Measurements from ENCODE around the gene CHMP6. TPM values are rescaled to one million over a fixed set of nuclear protein-coding genes. Genes with fewer than 3 reads are reported as not detected.

Gene CHMP6
- total RNA-seq, 1 experiment from 2014 or later = 17.4 TPM

DNA sequence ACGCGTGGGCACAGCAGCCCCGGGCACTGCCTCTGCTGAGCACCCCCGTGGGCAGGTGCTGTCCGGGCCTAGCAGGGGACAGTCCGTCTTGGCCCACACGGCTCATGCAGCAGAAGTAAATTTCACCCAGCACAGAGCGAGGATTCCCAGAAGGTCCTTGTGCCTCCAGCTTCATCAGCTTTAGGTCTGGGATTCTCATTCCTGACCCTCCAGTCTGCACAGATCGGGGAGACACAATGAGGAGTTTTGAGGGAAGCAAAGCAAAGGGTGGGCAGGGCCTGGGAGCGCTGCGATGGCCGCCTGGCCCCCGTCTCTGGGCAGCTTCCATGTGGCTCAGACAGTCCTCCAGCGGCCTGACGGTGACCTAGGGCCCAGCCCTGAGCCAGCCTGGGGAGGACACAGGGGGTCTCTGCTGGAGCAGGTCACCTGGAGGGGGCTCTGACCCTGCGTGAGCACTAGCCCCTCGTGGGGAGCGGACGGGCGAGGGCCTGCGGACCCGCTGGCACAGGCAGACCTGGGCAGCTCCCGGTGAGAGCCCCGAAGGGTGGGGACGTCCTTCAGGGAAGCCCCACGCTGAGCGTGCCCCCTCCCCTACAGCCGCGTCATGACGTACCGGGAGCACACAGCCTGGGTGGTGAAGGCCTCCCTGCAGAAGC, 30.7 kb upstream of the CHMP6 start:
- DNase-seq = no peak
- H3K4me1 ChIP-seq (replicated peaks; ENCODE audit: insufficient read depth) = no peaks in the 10 kb centered on the region
- no peak overlapping the region for H2AFZ ChIP-seq
- H3K27ac ChIP-seq = no peak overlapping the region
- no peaks in the 10 kb centered on the region for H4K20me1 ChIP-seq (ENCODE audit: insufficient read depth)
- ChIA-PET POLR2A (ENCODE audit: unreplicated experiment) (no interaction called here), CTCF (no interaction called here)
- no peak overlapping the region for H3K4me2 ChIP-seq
- no peaks in the 10 kb centered on the region for H3K79me2 ChIP-seq (ENCODE audit: low read depth)
- no peak for TF ChIP-seq EZH2 (IDR thresholded peaks at IDR 0.05; ENCODE audit: low read depth)
- TF ChIP-seq, protein P1, sequence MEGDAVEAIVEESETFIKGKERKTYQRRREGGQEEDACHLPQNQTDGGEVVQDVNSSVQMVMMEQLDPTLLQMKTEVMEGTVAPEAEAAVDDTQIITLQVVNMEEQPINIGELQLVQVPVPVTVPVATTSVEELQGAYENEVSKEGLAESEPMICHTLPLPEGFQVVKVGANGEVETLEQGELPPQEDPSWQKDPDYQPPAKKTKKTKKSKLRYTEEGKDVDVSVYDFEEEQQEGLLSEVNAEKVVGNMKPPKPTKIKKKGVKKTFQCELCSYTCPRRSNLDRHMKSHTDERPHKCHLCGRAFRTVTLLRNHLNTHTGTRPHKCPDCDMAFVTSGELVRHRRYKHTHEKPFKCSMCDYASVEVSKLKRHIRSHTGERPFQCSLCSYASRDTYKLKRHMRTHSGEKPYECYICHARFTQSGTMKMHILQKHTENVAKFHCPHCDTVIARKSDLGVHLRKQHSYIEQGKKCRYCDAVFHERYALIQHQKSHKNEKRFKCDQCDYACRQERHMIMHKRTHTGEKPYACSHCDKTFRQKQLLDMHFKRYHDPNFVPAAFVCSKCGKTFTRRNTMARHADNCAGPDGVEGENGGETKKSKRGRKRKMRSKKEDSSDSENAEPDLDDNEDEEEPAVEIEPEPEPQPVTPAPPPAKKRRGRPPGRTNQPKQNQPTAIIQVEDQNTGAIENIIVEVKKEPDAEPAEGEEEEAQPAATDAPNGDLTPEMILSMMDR (conservative IDR thresholded peaks at IDR 0.05) = no peak
- H3K36me3 ChIP-seq (ENCODE audit: low read depth) = no peaks in the 10 kb centered on the region
- no TSS peak for BruUV-seq (replicated peaks)
- H3F3A ChIP-seq (ENCODE audit: insufficient read depth, low read depth) = no peaks in the 10 kb centered on the region
- no peaks in the 10 kb centered on the region for H3K27me3 ChIP-seq (ENCODE audit: insufficient read depth, low read depth)
- no peak overlapping the region for H3K4me3 ChIP-seq
- H3K9me3 ChIP-seq (ENCODE audit: insufficient read depth, low read depth) = no peaks in the 10 kb centered on the region
- intact Hi-C loops (cut with micrococcal nuclease; ENCODE audit: unreplicated experiment) = no loop called here
- H3K9me2 ChIP-seq (ENCODE audit: insufficient read depth) = no peaks in the 10 kb centered on the region

DNA sequence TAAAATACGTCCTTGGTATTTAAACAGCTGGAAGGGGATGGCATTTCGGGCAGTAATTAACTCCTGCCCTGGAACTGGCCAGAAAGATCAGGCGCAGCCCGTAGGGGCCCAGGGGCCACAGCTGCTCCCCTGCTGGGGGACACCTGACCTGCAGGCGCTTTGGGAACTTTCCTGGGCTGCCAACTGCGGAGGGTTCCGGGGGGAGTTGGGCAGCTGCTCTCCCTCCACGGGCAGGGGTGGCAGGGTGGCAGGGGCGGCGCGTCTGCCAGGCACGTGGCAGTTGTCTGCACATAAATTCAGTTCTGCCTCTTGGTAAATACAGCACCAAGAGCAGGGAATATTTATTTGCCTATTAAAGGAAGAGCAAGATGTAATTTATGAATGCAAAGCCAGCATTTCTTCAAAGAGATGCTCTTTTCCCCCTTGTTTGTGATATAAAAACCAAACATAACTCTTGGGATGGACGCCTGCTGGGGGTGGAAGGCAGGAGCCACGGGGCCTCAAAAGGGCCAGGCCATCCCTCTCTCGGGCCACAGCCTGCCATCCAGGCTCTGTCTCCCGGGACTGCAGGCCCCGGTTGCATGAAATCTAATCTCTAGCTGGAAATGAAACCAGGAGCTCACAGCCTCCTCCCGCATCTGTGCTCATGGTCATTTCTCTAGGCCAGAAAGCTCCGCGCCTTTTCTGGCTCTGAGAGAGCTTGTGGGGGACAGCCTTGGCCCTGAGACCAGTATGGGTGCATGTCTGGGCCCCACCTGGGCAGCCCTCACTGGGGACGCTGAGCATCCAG, 29.9 kb upstream of the CHMP6 start:
- POLR2A ChIA-PET (ENCODE audit: unreplicated experiment) = no interaction called here
- no peak overlapping the region for H3K4me2 ChIP-seq
- H3K27ac ChIP-seq = no peak overlapping the region
- no peak for DNase-seq
- TF ChIP-seq, protein P1 (conservative IDR thresholded peaks at IDR 0.05) = no peak
- no peak for TF ChIP-seq EZH2 (IDR thresholded peaks at IDR 0.05; ENCODE audit: low read depth)
- H4K20me1 ChIP-seq (ENCODE audit: insufficient read depth) = no peaks in the 10 kb centered on the region
- H3K4me1 ChIP-seq (replicated peaks; ENCODE audit: insufficient read depth) = no peaks in the 10 kb centered on the region
- H3K9me3 ChIP-seq (ENCODE audit: insufficient read depth, low read depth) = no peaks in the 10 kb centered on the region
- no peaks in the 10 kb centered on the region for H3K79me2 ChIP-seq (ENCODE audit: low read depth)
- H3K4me3 ChIP-seq = no peak overlapping the region
- H3K27me3 ChIP-seq (ENCODE audit: insufficient read depth, low read depth) = no peaks in the 10 kb centered on the region
- no peaks in the 10 kb centered on the region for H3K9me2 ChIP-seq (ENCODE audit: insufficient read depth)
- CTCF ChIA-PET = no interaction called here
- no peaks in the 10 kb centered on the region for H3F3A ChIP-seq (ENCODE audit: insufficient read depth, low read depth)
- H3K36me3 ChIP-seq (ENCODE audit: low read depth) = no peaks in the 10 kb centered on the region
- BruUV-seq (replicated peaks) = no TSS peak
- H2AFZ ChIP-seq = no peak overlapping the region
- intact Hi-C loops (cut with micrococcal nuclease; ENCODE audit: unreplicated experiment) = no loop called here

DNA sequence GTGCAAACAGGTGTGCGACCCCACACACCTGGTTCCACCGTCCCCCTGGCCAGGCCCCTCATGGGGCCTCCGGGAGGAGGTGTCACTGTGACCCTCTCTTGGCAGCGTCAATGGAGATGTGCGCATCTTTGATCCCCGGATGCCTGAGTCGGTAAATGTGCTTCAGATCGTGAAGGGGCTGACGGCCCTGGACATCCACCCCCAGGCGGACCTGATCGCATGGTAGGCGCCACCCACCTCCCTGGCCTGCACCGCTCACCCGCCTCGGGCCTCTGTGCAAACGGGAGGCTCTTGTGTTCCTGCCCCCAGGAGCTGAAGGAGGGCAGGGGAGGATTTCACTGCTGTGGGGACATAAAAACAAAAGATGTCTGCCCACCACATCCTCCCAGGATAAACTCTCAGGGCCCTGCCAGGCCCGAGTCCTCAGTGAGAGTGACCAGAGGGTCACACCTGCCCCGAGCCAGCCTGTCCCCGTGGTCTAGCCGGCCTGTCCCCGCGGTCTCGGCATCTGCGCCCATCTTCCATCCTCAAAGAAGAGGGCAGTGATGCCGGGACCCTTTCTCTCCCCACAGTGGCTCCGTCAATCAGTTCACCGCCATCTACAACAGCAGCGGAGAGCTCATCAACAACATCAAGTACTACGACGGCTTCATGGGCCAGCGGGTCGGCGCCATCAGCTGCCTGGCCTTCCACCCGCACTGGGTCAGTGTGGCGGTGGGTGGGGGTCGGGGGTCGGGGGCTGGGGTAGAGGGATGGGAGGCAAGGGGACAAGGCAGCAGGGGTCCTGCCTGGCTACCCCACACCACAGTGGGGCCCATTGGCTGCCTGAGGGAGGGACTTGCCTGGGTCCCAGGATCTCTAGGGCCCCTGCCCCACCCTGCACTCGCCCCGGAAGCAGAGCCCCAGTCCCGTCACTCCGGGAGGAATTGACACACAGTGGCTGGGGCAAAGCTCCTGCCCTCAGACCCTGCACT, 29.0 kb upstream of the CHMP6 start:
- Histone ChIP-seq H3K36me3 (ENCODE audit: low read depth) (no peaks in the 10 kb centered on the region), H3K4me3 (no peak overlapping the region), H3K27me3 (ENCODE audit: insufficient read depth, low read depth) (no peaks in the 10 kb centered on the region), H3K79me2 (ENCODE audit: low read depth) (no peaks in the 10 kb centered on the region), H3F3A (ENCODE audit: insufficient read depth, low read depth) (no peaks in the 10 kb centered on the region), H2AFZ (no peak overlapping the region), H3K27ac (no peak overlapping the region), H4K20me1 (ENCODE audit: insufficient read depth) (no peaks in the 10 kb centered on the region), H3K9me2 (ENCODE audit: insufficient read depth) (no peaks in the 10 kb centered on the region), H3K4me2 (no peak overlapping the region), H3K4me1 (replicated peaks; ENCODE audit: insufficient read depth) (no peaks in the 10 kb centered on the region), H3K9me3 (ENCODE audit: insufficient read depth, low read depth) (no peaks in the 10 kb centered on the region)
- no TSS peak for BruUV-seq (replicated peaks)
- no peak for TF ChIP-seq EZH2 (IDR thresholded peaks at IDR 0.05; ENCODE audit: low read depth)
- TF ChIP-seq, protein P1 (conservative IDR thresholded peaks at IDR 0.05) = no peak
- CTCF ChIA-PET = no interaction called here
- POLR2A ChIA-PET (ENCODE audit: unreplicated experiment) = no interaction called here
- intact Hi-C loops (cut with micrococcal nuclease; ENCODE audit: unreplicated experiment) = no loop called here
- DNase-seq = no peak

Measured in PC-9 (cell line).